SK-N-SH (cell line): ENCODE data around the gene USH1C. TPM values are rescaled to one million over a fixed set of nuclear protein-coding genes. Genes with fewer than 3 reads are reported as not detected.

Experiments used
- CTCF ChIA-PET: fragments of 300-600, 350-600 bp; formaldehyde crosslinking; extraction: SDS; loops from one replicate; lab custom pipeline; 2021; lab: Yijun Ruan, JAX
- POLR2A ChIA-PET: fragments of 350-600 bp; sonication (Branson Sonifier 250); formaldehyde crosslinking; extraction: SDS; loops from one replicate; lab custom pipeline; 2020; ENCODE audit warnings: antibody characterized with exemption, inconsistent platforms; lab: Yijun Ruan, JAX
- DNase-seq: peaks from one replicate; pipeline ENCODE4 v3.0.0; 2012
- H2AFZ ChIP-seq: fragments of 200-600 bp; sonication (generic); 2 replicates; pipeline ENCODE4 v1.8.1; 2016; ENCODE audit warnings: antibody characterized with exemption, mild to moderate bottlenecking, low read depth
- H3F3A ChIP-seq: fragments of 200-600 bp; sonication (generic); replicated peaks from 2 replicates; pipeline ENCODE3; 2016; ENCODE audit warnings: antibody characterized with exemption, mild to moderate bottlenecking; ENCODE audit not compliant: insufficient read depth
- H3K27ac ChIP-seq, 2 experiments: fragments of 200-500 bp in 1 of 2; fragments of 200-600 bp in 1 of 2; sonication (Bioruptor generic) in 1 of 2; sonication (generic), shearing (Covaris generic) in 1 of 2; 2 replicates each; pipeline versions ENCODE4 v1.5.1 to v1.6.1; 2014 to 2016; ENCODE audit warnings: low read depth in 2 of 2, inconsistent platforms in 1 of 2, low read length in 1 of 2, mild to moderate bottlenecking in 1 of 2, mixed read lengths in 1 of 2
- H3K27me3 ChIP-seq: fragments of 200-600 bp; sonication (generic), shearing (Covaris generic); 2 replicates; pipeline ENCODE4 v1.6.1; 2016; ENCODE audit warnings: mixed run types; ENCODE audit not compliant: insufficient read depth
- H3K36me3 ChIP-seq, 2 experiments: fragments of 200-500 bp in 1 of 2; fragments of 200-600 bp in 1 of 2; sonication (Bioruptor generic) in 1 of 2; sonication (generic) in 1 of 2; replicated peaks in 1 of 2; 2 replicates each; pipeline versions ENCODE3 to v1.5.1; 2014 to 2016; ENCODE audit warnings: low read length in 1 of 2, mild to moderate bottlenecking in 1 of 2; ENCODE audit not compliant: insufficient read depth in 2 of 2, control insufficient read depth in 1 of 2
- H3K4me1 ChIP-seq, 2 experiments: fragments of 200-500 bp in 1 of 2; fragments of 200-600 bp in 1 of 2; sonication (Bioruptor generic) in 1 of 2; sonication (generic), shearing (Covaris generic) in 1 of 2; 2 replicates each; pipeline versions ENCODE4 v1.5.1 to v1.6.1; 2014 to 2016; ENCODE audit warnings: low read depth in 1 of 2, low read length in 1 of 2, mixed run types in 1 of 2; ENCODE audit not compliant: insufficient read depth in 2 of 2, control insufficient read depth in 1 of 2
- H3K4me2 ChIP-seq: fragments of 200-600 bp; sonication (generic), shearing (Covaris generic); 2 replicates; pipeline ENCODE4 v1.6.1; 2017; ENCODE audit warnings: mixed run types
- H3K4me3 ChIP-seq, 2 experiments: fragments of 200-500 bp in 1 of 2; fragments of 200-600 bp in 1 of 2; sonication (Bioruptor generic) in 1 of 2; sonication (generic), shearing (Covaris generic) in 1 of 2; 2 replicates each; pipeline versions ENCODE4 v1.5.1 to v1.8.1; 2014 to 2016; ENCODE audit warnings: low read depth in 2 of 2, inconsistent platforms in 1 of 2, low read length in 1 of 2, mild to moderate bottlenecking in 1 of 2, mixed read lengths in 1 of 2, moderate library complexity in 1 of 2
- H3K79me2 ChIP-seq: fragments of 200-600 bp; sonication (generic); 2 replicates; pipeline ENCODE4 v1.8.1; 2017; ENCODE audit warnings: mild to moderate bottlenecking; ENCODE audit not compliant: insufficient read depth
- H3K9ac ChIP-seq: fragments of 200-600 bp; sonication (generic); 2 replicates; pipeline ENCODE4 v1.6.1; 2017; ENCODE audit warnings: mixed run types
- H3K9me2 ChIP-seq: fragments of 200-600 bp; sonication (generic); 2 replicates; pipeline ENCODE4 v1.6.1; 2017; ENCODE audit warnings: mixed run types
- H3K9me3 ChIP-seq: fragments of 200-600 bp; sonication (generic); 2 replicates; pipeline ENCODE4 v1.6.1; 2017; ENCODE audit warnings: mixed run types, mild to moderate bottlenecking, moderate library complexity
- H4K20me1 ChIP-seq: fragments of 200-600 bp; sonication (generic); 2 replicates; pipeline ENCODE4 v1.6.1; 2017; ENCODE audit warnings: mild to moderate bottlenecking, mixed run types; ENCODE audit not compliant: insufficient read depth
- CHD2 ChIP-seq: fragments of 150-350 bp; IDR thresholded peaks from 2 replicates; pipeline ENCODE4 v1.6.1; 2018; ENCODE audit warnings: low read length; ENCODE audit not compliant: partially characterized antibody
- CTCF ChIP-seq: fragments of 200-600 bp; sonication (generic); IDR thresholded peaks from 2 replicates; pipeline ENCODE4 v1.6.1; 2017; ENCODE audit warnings: antibody characterized with exemption, mild to moderate bottlenecking, moderate library complexity
- EP300 ChIP-seq, 2 experiments: IDR thresholded peaks; 2 replicates each; pipeline versions ENCODE4 v1.4.0 to v1.6.1; 2012; ENCODE audit warnings: borderline replicate concordance in 1 of 2, low read depth in 1 of 2, low read length in 1 of 2
- EZH2phosphoT487 ChIP-seq: fragments of 200-600 bp; sonication (generic); IDR thresholded peaks from 2 replicates; pipeline ENCODE4 v1.6.1; 2017; ENCODE audit warnings: low read depth, mixed run types, mild to moderate bottlenecking, antibody characterized with exemption, moderate library complexity, borderline replicate concordance
- FOSL2 ChIP-seq: IDR thresholded peaks from 2 replicates; pipeline ENCODE4 v1.4.0; 2012; ENCODE audit warnings: low read depth, mild to moderate bottlenecking, moderate library complexity, borderline replicate concordance
- FOXJ3 ChIP-seq: sonication (generic); formaldehyde crosslinking; IDR thresholded peaks from 2 replicates; pipeline ENCODE4 v1.5.1; 2020; ENCODE audit warnings: mild to moderate bottlenecking, missing genetic modification reagents
- FOXM1 ChIP-seq: IDR thresholded peaks from 2 replicates; pipeline ENCODE4 v1.4.0; 2012; ENCODE audit warnings: low read depth, mild to moderate bottlenecking
- GABPA ChIP-seq: IDR thresholded peaks from 2 replicates; pipeline ENCODE4 v1.4.0; 2012; ENCODE audit warnings: low read depth, mild to moderate bottlenecking
- GATA2 ChIP-seq: sonication (generic); formaldehyde crosslinking; IDR thresholded peaks from 2 replicates; pipeline ENCODE4 v1.5.0; 2020; ENCODE audit warnings: mild to moderate bottlenecking, missing genetic modification reagents
- IRF3 ChIP-seq: fragments of 150-350 bp; IDR thresholded peaks from 2 replicates; pipeline ENCODE4 v1.6.1; 2016; ENCODE audit warnings: mild to moderate bottlenecking, low read depth, low read length
- JUND ChIP-seq: IDR thresholded peaks from 2 replicates; pipeline ENCODE4 v1.4.0; 2012
- MEF2A ChIP-seq: IDR thresholded peaks from 2 replicates; pipeline ENCODE4 v1.4.0; 2012; ENCODE audit warnings: low read depth, borderline replicate concordance
- NRF1 ChIP-seq: IDR thresholded peaks from 2 replicates; pipeline ENCODE4 v1.6.1; 2012; ENCODE audit warnings: low read depth, mild to moderate bottlenecking, low read length
- RAD21 ChIP-seq: IDR thresholded peaks from 2 replicates; pipeline ENCODE4 v1.6.1; 2012; ENCODE audit warnings: mild to moderate bottlenecking, low read length
- RCOR1 ChIP-seq: fragments of 150-350 bp; IDR thresholded peaks from 2 replicates; pipeline ENCODE4 v1.6.1; 2017; ENCODE audit warnings: antibody characterized with exemption, low read length
- RXRA ChIP-seq: IDR thresholded peaks from 2 replicates; pipeline ENCODE4 v1.4.0; 2012; ENCODE audit warnings: low read depth, mild to moderate bottlenecking, borderline replicate concordance
- USF1 ChIP-seq: IDR thresholded peaks from 2 replicates; pipeline ENCODE4 v1.4.0; 2012; ENCODE audit warnings: low read depth, borderline replicate concordance
- WGBS: methylation state at CpG from one replicate; pipeline ENCODE4 v1.1.6; 2017; ENCODE audit warnings: low lambda C conversion rate; 5-methylcytosine and 5-hydroxymethylcytosine counted together
- polyA plus RNA-seq, 3 experiments: library from polyadenylated mRNA; depleted of rRNA; stranded (reverse); fragments of >200 nt; gene quantifications; 2 replicates each; pipeline ENCODE4 v1.2.3, GENCODE V29; 2012
- TF ChIP-seq, protein P1 (sequence below): fragments of 150-350 bp; IDR thresholded peaks from 2 replicates; pipeline ENCODE4 v1.6.1; 2017; ENCODE audit warnings: antibody characterized with exemption, low read length, low read depth, borderline replicate concordance
- TF ChIP-seq, protein P2 (sequence below): IDR thresholded peaks from 2 replicates; pipeline ENCODE4 v1.6.1; 2012; ENCODE audit warnings: mild to moderate bottlenecking, low read depth, low read length, moderate library complexity

Gene USH1C
- polyA plus RNA-seq, 1 of the 3 experiments (the other 2 are of a cell fraction) = not detected

DNA sequence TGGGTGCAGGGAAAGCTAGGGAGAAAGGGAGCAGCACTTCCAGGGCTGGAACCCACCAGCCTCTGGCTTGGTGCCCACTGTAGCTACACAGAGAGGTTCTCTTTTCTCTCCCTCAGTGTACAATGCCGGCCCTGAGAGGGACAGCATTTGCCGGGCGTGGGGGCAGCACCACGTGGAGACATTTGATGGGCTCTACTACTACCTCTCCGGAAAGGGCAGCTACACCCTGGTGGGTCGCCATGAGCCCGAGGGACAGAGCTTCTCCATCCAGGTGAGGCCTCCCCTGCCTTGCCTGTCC, 9.0 kb upstream of the USH1C start (continued):
- TF ChIP-seq EZH2phosphoT487 = no peak

DNA sequence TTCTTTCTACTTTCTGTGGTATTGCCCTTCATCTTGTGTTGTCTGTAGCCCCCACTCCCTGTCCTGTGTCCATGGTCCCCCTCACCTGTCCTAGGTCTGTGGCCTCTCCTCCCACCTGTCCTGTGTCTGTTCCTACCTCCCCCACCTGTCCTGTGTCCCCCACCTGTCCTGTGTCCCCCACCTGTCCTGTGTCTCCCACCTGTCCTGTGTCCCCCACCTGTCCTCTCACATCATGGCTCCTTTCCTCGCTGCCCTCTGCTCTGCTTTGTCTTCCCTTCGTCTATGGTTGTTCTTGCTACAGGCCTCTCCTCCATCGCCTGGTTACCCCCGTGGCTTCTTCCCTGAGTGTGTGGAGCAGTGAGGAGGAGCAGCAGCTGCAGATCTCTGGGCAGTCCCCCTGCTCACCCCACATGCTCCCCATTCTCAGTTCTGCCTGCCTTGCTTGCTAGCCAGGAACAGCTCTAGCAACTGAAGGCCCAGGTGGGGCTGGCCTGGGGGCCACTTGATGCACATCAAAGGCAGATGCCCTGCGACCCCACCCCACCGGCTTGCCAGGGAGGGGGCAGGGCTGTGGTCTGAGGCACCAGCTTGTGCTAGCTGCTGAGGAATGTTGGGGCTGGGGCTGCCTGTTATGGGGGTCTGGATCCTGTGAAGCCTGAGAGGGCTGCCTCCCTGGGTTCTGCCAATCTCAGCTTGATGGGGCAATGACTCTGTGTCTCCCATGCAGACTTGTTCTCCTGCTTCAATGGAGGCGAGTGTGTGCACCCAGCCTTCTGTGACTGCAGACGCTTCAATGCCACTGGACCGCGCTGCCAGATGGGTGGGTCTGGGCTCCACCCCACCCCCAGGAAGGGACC, 8.4 kb upstream of the USH1C start:
- H4K20me1 ChIP-seq = no peaks in the 10 kb centered on the region
- ChIA-PET POLR2A (no interaction called here), CTCF (interaction anchor here (1.0 to 2.1 kb wide), 3 partner anchors 25 to 178 kb away, joined by 3 to 7 read pairs (median 6); no protein-coding TSS in a partner anchor)
- no peaks in the 10 kb centered on the region for H3K79me2 ChIP-seq
- no peaks in the 10 kb centered on the region for H3K9me2 ChIP-seq
- no peaks in the 10 kb centered on the region for H3K36me3 ChIP-seq
- H3K4me1 ChIP-seq = no peaks in the 10 kb centered on the region
- WGBS = 39% methylated on average over 6 of the region's 10 CpGs
- no peaks in the 10 kb centered on the region for H3K9me3 ChIP-seq
- no peak for DNase-seq
- H3K4me3 ChIP-seq = no peak overlapping the region
- H2AFZ ChIP-seq = no peak overlapping the region
- H3F3A ChIP-seq = no peaks in the 10 kb centered on the region
- no peaks in the 10 kb centered on the region for H3K27me3 ChIP-seq
- no peak overlapping the region for H3K4me2 ChIP-seq
- no peak overlapping the region for H3K27ac ChIP-seq
- H3K9ac ChIP-seq = no peak overlapping the region
- TF ChIP-seq MEF2A (no peak), FOSL2 (no peak), CHD2 (no peak), USF1 (no peak), CTCF (no peak), NRF1 (no peak), EP300 (IDR thresholded peaks at IDR 0.05; ENCODE audit: borderline replicate concordance in 1 of 2, low read depth in 1 of 2, low read length in 1 of 2) (no peak), EZH2phosphoT487 (no peak), RXRA (no peak), IRF3 (no peak), FOXM1 (no peak), GABPA (no peak), GATA2 (no peak), JUND (no peak), RCOR1 (no peak), RAD21 (no peak), FOXJ3 (CRISPR knock-in tag) (no peak)
- TF ChIP-seq, protein P1, sequence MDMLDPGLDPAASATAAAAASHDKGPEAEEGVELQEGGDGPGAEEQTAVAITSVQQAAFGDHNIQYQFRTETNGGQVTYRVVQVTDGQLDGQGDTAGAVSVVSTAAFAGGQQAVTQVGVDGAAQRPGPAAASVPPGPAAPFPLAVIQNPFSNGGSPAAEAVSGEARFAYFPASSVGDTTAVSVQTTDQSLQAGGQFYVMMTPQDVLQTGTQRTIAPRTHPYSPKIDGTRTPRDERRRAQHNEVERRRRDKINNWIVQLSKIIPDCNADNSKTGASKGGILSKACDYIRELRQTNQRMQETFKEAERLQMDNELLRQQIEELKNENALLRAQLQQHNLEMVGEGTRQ = no peak
- TF ChIP-seq, protein P2, sequence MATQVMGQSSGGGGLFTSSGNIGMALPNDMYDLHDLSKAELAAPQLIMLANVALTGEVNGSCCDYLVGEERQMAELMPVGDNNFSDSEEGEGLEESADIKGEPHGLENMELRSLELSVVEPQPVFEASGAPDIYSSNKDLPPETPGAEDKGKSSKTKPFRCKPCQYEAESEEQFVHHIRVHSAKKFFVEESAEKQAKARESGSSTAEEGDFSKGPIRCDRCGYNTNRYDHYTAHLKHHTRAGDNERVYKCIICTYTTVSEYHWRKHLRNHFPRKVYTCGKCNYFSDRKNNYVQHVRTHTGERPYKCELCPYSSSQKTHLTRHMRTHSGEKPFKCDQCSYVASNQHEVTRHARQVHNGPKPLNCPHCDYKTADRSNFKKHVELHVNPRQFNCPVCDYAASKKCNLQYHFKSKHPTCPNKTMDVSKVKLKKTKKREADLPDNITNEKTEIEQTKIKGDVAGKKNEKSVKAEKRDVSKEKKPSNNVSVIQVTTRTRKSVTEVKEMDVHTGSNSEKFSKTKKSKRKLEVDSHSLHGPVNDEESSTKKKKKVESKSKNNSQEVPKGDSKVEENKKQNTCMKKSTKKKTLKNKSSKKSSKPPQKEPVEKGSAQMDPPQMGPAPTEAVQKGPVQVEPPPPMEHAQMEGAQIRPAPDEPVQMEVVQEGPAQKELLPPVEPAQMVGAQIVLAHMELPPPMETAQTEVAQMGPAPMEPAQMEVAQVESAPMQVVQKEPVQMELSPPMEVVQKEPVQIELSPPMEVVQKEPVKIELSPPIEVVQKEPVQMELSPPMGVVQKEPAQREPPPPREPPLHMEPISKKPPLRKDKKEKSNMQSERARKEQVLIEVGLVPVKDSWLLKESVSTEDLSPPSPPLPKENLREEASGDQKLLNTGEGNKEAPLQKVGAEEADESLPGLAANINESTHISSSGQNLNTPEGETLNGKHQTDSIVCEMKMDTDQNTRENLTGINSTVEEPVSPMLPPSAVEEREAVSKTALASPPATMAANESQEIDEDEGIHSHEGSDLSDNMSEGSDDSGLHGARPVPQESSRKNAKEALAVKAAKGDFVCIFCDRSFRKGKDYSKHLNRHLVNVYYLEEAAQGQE = no peak
